ENCODE measurements around the gene TSEN34.
"Not testable (repeated sequence)": the region's sequence is repeated elsewhere in the genome, so short reads cannot be mapped to it uniquely, and the experiment has no call there.

Gene TSEN34

GRCh38 chr19:54172471-54173358 is 18.4 kb upstream of the TSEN34 start, which contains the start of gene TMC4:
TSS of gene TMC4 (minus strand) at chr19:54173160. CDS start at chr19:54173117, 43 bp downstream.
- Mint-ChIP-seq H3K36me3 (no peaks in the 10 kb centered on the region), H3K9me3 (ENCODE audit: low read depth) (no peaks in the 10 kb centered on the region), H3K27ac (no peak within 1 kb of the TSS), H3K4me3 (no peak within 1 kb of the TSS), H3K4me1 (ENCODE audit: low read depth) (peaks cover 6% of the 10 kb centered on the region), H3K27me3 (no peaks in the 10 kb centered on the region)

GRCh38 chr19:54173359-54173699 is 17.8 kb upstream of the TSEN34 start:
- Mint-ChIP-seq H3K27ac (no peak overlapping the region), H3K4me1 (ENCODE audit: low read depth) (peaks cover 4% of the 10 kb centered on the region), H3K27me3 (no peaks in the 10 kb centered on the region), H3K4me3 (no peak overlapping the region), H3K36me3 (peaks cover 3% of the 10 kb centered on the region), H3K9me3 (ENCODE audit: low read depth) (no peaks in the 10 kb centered on the region)

DNA sequence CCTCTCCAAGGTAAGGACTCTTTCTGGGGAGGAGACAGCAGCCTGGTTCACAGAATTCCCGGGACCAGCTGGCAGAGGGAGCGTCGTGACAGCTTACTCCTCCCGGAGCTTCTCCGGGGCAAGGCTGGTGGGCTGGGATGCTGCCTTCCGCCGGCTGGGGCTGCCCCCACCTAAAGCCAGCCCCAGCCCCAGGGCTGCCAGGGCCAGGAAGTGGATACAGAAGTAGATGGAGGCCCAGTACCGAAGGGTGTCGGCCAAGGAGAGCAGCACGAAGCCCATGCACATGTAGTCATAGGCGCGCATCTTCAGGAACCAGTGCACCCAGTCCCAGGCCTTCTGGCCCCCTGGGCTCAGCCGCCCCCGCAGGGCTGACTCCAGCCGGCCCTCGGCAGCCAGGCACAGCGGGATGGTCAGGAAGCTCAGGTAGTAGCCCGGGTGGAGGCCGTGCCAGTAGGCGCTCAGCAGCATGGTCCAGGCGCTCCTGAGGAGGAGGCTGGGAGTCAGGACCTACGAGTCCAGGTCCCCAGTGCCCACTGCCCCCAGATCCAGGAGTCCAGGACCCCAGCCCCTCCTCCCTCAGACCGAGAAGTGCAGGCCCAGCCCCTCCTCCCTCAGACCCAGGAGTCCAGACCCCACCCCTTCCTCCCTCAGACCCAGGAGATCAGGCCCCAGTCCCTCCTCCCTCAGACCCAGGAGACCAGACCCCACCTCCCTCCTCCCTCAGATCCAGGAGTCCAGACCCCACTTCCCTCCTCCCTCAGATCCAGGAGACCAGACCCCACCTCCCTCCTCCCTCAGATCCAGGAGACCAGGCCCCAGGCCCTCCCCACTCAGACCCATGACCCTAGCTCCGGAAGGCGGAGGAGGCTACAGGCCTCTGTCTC is 16.9 kb upstream of the TSEN34 start:
- no peaks in the 10 kb centered on the region for H3K9me3 Mint-ChIP-seq (ENCODE audit: low read depth)
- no peaks in the 10 kb centered on the region for H3K27me3 Mint-ChIP-seq
- peaks cover 4% of the 10 kb centered on the region for H3K36me3 Mint-ChIP-seq
- no peak overlapping the region for H3K27ac Mint-ChIP-seq
- no peak overlapping the region for H3K4me3 Mint-ChIP-seq
- peaks cover 2% of the 10 kb centered on the region for H3K4me1 Mint-ChIP-seq (ENCODE audit: low read depth)

- Mint-ChIP-seq H3K4me1 (ENCODE audit: low read depth) (no peaks in the 10 kb centered on the region), H3K9me3 (ENCODE audit: low read depth) (no peaks in the 10 kb centered on the region), H3K27me3 (no peaks in the 10 kb centered on the region), H3K4me3 (no peak overlapping the region), H3K27ac (no peak overlapping the region), H3K36me3 (peaks cover 4% of the 10 kb centered on the region)
These were observed 12.4 kb upstream of the TSEN34 start for GRCh38 chr19:54178581-54179261.

DNA sequence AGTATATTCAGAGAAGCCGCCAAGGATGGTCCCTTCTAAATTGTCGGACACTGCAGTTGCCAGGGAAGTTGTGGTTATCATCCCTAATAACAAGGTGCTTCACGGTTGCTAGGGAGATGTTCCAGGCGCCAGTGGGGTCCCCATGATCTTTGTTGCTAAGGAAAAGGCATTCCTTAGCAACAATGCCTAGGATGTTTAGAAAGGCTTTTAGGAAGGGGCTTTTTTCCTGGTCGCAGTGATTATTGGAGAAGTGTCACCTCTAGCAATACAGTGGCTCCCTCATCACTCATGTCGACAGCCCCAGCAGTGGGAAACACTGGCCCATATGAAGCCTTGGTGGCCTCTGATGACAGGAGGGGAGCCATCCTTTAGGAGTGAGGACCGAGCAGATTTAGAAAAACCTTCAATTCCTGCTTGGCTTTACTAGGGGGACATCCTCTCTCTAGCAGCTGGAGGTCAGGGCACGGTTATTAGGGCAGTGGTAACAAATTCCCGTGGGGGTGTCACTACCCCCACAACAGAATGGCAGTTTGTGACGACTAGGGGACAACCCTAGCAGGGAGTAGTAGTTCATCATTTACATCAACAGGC is 11.8 kb upstream of the TSEN34 start:
- Mint-ChIP-seq H3K27ac (no peak overlapping the region), H3K36me3 (peaks cover 6% of the 10 kb centered on the region), H3K9me3 (ENCODE audit: low read depth) (no peaks in the 10 kb centered on the region), H3K4me3 (no peak overlapping the region), H3K27me3 (no peaks in the 10 kb centered on the region), H3K4me1 (ENCODE audit: low read depth) (no peaks in the 10 kb centered on the region)

GRCh38 chr19:54179921-54180461 is 11.1 kb upstream of the TSEN34 start:
- Mint-ChIP-seq H3K36me3 (peaks cover 6% of the 10 kb centered on the region), H3K9me3 (ENCODE audit: low read depth) (no peaks in the 10 kb centered on the region), H3K4me1 (ENCODE audit: low read depth) (no peaks in the 10 kb centered on the region), H3K27ac (no peak overlapping the region), H3K4me3 (no peak overlapping the region), H3K27me3 (no peaks in the 10 kb centered on the region)

GRCh38 chr19:54180691-54181091 is 10.4 kb upstream of the TSEN34 start:
- H3K4me3 Mint-ChIP-seq, result no peak overlapping the region
- H3K27ac Mint-ChIP-seq, result no peak overlapping the region
- H3K9me3 Mint-ChIP-seq (ENCODE audit: low read depth), result no peaks in the 10 kb centered on the region
- H3K4me1 Mint-ChIP-seq (ENCODE audit: low read depth), result no peaks in the 10 kb centered on the region
- H3K36me3 Mint-ChIP-seq, result peaks cover 6% of the 10 kb centered on the region
- H3K27me3 Mint-ChIP-seq, result no peaks in the 10 kb centered on the region

GRCh38 chr19:54181894-54182293 is 9.2 kb upstream of the TSEN34 start:
- H3K27ac Mint-ChIP-seq; H3K4me1 Mint-ChIP-seq (ENCODE audit: low read depth); H3K4me3 Mint-ChIP-seq; H3K27me3 Mint-ChIP-seq; H3K36me3 Mint-ChIP-seq; H3K9me3 Mint-ChIP-seq (ENCODE audit: low read depth): not testable (repeated sequence)

DNA sequence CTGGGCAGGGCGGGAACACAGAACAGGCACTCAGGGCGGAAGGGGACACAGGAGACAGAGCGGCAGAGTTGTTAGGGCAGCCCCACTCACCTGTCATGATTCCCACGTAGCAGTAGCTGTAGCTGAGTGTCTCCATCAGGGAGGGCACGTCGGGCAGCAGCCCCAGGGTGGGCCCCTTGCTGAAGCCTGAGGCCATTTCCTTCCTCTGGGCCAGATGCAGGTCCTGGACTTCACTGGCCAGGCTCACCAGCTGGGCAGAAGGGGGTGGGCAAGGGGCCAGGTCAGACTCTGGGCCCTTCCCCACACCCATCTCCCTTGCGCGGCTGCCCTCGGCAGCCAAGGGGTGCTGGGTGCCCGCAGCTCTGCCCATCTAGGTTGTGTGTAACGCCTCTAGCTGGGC is 7.7 kb upstream of the TSEN34 start:
- no peaks in the 10 kb centered on the region for H3K27me3 Mint-ChIP-seq
- peaks cover 2% of the 10 kb centered on the region for H3K36me3 Mint-ChIP-seq
- H3K9me3 Mint-ChIP-seq (ENCODE audit: low read depth), result no peaks in the 10 kb centered on the region
- peaks cover 13% of the 10 kb centered on the region for H3K4me1 Mint-ChIP-seq (ENCODE audit: low read depth)
- no peak overlapping the region for H3K27ac Mint-ChIP-seq
- no peak overlapping the region for H3K4me3 Mint-ChIP-seq

- no peak overlapping the region for H3K27ac Mint-ChIP-seq
These were observed 4.8 kb upstream of the TSEN34 start for GRCh38 chr19:54186351-54186750.

DNA sequence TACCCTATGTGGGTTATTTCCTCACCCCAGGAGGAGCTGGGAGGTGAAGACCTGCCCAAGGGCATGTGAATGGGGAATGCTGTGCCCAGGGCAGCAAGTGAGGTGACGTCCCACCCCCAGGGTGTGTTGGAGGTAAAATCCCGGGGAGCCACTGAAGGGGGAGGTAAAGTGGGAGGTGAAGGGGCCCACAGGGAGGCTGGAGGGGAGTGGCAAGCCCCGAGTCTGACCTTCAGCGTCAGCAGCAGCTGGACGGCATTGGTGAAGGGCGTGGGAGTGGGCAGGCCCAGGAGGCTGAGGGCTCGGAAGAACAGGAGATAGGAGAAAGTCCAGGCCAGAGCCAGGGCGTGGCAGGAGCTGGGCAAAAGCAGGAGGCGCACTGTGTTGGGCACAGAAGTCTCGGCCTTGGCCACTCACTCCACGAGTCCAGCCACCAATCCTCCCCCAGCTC is 4.2 kb upstream of the TSEN34 start:
- peak overlapping the region; percentile 89 for H3K4me3 Mint-ChIP-seq
- H3K27me3 Mint-ChIP-seq, result no peaks in the 10 kb centered on the region
- peak overlapping the region; percentile 76 for H3K27ac Mint-ChIP-seq
- H3K9me3 Mint-ChIP-seq (ENCODE audit: low read depth), result no peaks in the 10 kb centered on the region
- peaks cover 20% of the 10 kb centered on the region for H3K4me1 Mint-ChIP-seq (ENCODE audit: low read depth)
- H3K36me3 Mint-ChIP-seq, result peaks cover 2% of the 10 kb centered on the region

More at GRCh38 chr19:54186351-54186750, 4.8 kb upstream of the TSEN34 start:
- H3K27me3 Mint-ChIP-seq, result no peaks in the 10 kb centered on the region
- H3K36me3 Mint-ChIP-seq, result peaks cover 2% of the 10 kb centered on the region
- peak overlapping the region; percentile 23 for H3K4me3 Mint-ChIP-seq
- no peaks in the 10 kb centered on the region for H3K9me3 Mint-ChIP-seq (ENCODE audit: low read depth)
- H3K4me1 Mint-ChIP-seq (ENCODE audit: low read depth), result peaks cover 15% of the 10 kb centered on the region

- Mint-ChIP-seq H3K4me3 (peak overlapping the region; percentile 89), H3K27me3 (no peaks in the 10 kb centered on the region), H3K27ac (peak overlapping the region; percentile 72), H3K36me3 (peaks cover 2% of the 10 kb centered on the region), H3K4me1 (ENCODE audit: low read depth) (peaks cover 32% of the 10 kb centered on the region), H3K9me3 (ENCODE audit: low read depth) (no peaks in the 10 kb centered on the region)
These were observed 2.8 kb upstream of the TSEN34 start for GRCh38 chr19:54188215-54188871.

GRCh38 chr19:54189145-54189734 is 1.9 kb upstream of the TSEN34 start, which contains the start of gene MBOAT7:
TSS of gene MBOAT7 (minus strand) at chr19:54189580. CDS start at chr19:54188508, 1,072 bp downstream.
- Mint-ChIP-seq H3K4me1 (ENCODE audit: low read depth) (peaks cover 34% of the 10 kb centered on the region), H3K9me3 (ENCODE audit: low read depth) (no peaks in the 10 kb centered on the region)

More at GRCh38 chr19:54189145-54189734, 1.9 kb upstream of the TSEN34 start, which contains the start of gene MBOAT7:
- Mint-ChIP-seq H3K36me3 (no peaks in the 10 kb centered on the region), H3K27ac (peak within 1 kb of the TSS; percentile 100), H3K4me3 (peak within 1 kb of the TSS; percentile 93), H3K27me3 (no peaks in the 10 kb centered on the region)
